Esophagus squamous epithelium (tissue), 4 donors: ENCODE data around the gene SCMH1.

Experiments used
- CTCF ChIP-seq, 6 experiments: fragments of 450-650 bp in 4 of 6; fragments of 200-600 bp in 2 of 6; sonication (generic) in 2 of 6; IDR thresholded peaks; one replicate each; pipeline ENCODE4 v1.5.1; 2016 to 2019; ENCODE audit warnings: antibody characterized with exemption in 6 of 6, mild to moderate bottlenecking in 4 of 6, moderate library complexity in 4 of 6
- POLR2A ChIP-seq, 4 donors: fragments of 450-650 bp; IDR thresholded peaks; one replicate each; pipeline ENCODE4 v1.6.1; 2017; ENCODE audit warnings: antibody characterized with exemption in 4 of 4, mild to moderate bottlenecking in 4 of 4, moderate library complexity in 3 of 4

GRCh38 chr1:40978886-40979240 lies 263.2 kb downstream of the SCMH1 start:
- TF ChIP-seq CTCF (IDR thresholded peaks at IDR 0.05) (no peak), POLR2A (IDR thresholded peaks at IDR 0.05) (no peak)
